Measurements from ENCODE around the gene PCAT6.

GRCh38 chr1:202770135-202770534, 40.6 kb upstream of the PCAT6 start:
- TF ChIP-seq CTCF (IDR thresholded peaks at IDR 0.05) (no peak), POLR2AphosphoS5 (IDR thresholded peaks at IDR 0.05) (no peak), POLR2A (IDR thresholded peaks at IDR 0.05; ENCODE audit: low read depth) (no peak)
